Stimulated activated memory B cell treated with anti-CD40 and anti-IgM and Interleukin-4, amounts not matched to agents 10 μg/mL and 1 μg/mL and 100 μg/mL, for 72 hours (primary cell): ENCODE results near the gene CYGB.

ENCODE experiments used
- ATAC-seq: fragments of 150-1000 bp; cut with Tn5 transposase; 2 replicates; pipeline ENCODE4 v1.10.0; 2021
- H3K27ac Mint-ChIP-seq: one replicate; pipeline ENCODE4 v1.8.0; 2022; ENCODE audit warnings: mild to moderate bottlenecking, mixed read lengths
- H3K27me3 Mint-ChIP-seq: one replicate; pipeline ENCODE4 v1.8.0; 2022; ENCODE audit warnings: mixed read lengths
- H3K36me3 Mint-ChIP-seq: one replicate; pipeline ENCODE4 v1.8.0; 2022; ENCODE audit warnings: mixed read lengths
- H3K4me1 Mint-ChIP-seq: one replicate; pipeline ENCODE4 v1.8.0; 2022; ENCODE audit warnings: mixed read lengths
- H3K4me3 Mint-ChIP-seq: one replicate; pipeline ENCODE4 v1.8.0; 2022; ENCODE audit warnings: mild to moderate bottlenecking, moderate library complexity, mixed read lengths
- H3K9me3 Mint-ChIP-seq: one replicate; pipeline ENCODE4 v1.8.0; 2022; ENCODE audit warnings: mixed read lengths

CYGB gene

GRCh38 chr17:76481071-76481655 is 56.3 kb downstream of the CYGB start:
- peaks cover 73% of the 10 kb centered on the region for H3K4me1 Mint-ChIP-seq
- no peaks in the 10 kb centered on the region for H3K27me3 Mint-ChIP-seq
- H3K4me3 Mint-ChIP-seq, result peak overlapping the region; percentile 74
- H3K27ac Mint-ChIP-seq, result peak overlapping the region; percentile 91
- H3K36me3 Mint-ChIP-seq, result peaks cover 63% of the 10 kb centered on the region
- no peaks in the 10 kb centered on the region for H3K9me3 Mint-ChIP-seq
- ATAC-seq, result peak; percentile 84

- peak; percentile 32 for ATAC-seq
- no peaks in the 10 kb centered on the region for H3K27me3 Mint-ChIP-seq
- peak overlapping the region; percentile 91 for H3K27ac Mint-ChIP-seq
- H3K4me1 Mint-ChIP-seq, result peaks cover 68% of the 10 kb centered on the region
- peak overlapping the region; percentile 74 for H3K4me3 Mint-ChIP-seq
- H3K36me3 Mint-ChIP-seq, result peaks cover 61% of the 10 kb centered on the region
- no peaks in the 10 kb centered on the region for H3K9me3 Mint-ChIP-seq
Observed at GRCh38 chr17:76480632-76481031, 56.9 kb downstream of the CYGB start.

DNA sequence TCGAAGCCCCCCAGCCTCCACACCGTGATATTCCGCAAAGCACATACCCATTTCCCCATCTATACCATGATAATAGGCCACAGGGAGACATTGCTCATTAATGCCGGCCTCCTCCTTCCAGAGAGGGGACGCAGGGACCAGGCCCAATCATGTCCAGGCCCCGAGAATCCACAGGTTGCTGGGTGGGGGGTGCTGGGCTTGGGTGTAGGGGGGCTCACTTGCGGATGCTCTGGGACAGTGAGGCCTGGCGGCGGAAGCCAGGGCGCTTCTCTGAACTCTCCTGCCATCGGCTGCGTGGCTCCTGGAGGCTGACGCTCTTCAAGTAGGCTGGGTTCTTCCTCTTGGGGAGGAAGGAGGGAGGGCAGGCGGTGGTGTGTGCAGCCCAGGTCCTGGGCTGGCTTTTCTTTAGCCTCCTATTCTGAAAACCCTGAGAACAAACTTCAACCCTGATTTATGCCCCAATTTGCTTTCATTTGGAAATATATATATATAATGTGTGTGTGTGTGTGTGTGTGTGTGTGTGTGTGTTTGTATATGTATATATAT is 57.9 kb downstream of the CYGB start:
- ATAC-seq, result no peak
- Mint-ChIP-seq H3K27ac (peak overlapping the region; percentile 91), H3K27me3 (no peaks in the 10 kb centered on the region), H3K9me3 (no peaks in the 10 kb centered on the region), H3K4me3 (peak overlapping the region; percentile 42), H3K4me1 (peaks cover 62% of the 10 kb centered on the region), H3K36me3 (peaks cover 62% of the 10 kb centered on the region)

DNA sequence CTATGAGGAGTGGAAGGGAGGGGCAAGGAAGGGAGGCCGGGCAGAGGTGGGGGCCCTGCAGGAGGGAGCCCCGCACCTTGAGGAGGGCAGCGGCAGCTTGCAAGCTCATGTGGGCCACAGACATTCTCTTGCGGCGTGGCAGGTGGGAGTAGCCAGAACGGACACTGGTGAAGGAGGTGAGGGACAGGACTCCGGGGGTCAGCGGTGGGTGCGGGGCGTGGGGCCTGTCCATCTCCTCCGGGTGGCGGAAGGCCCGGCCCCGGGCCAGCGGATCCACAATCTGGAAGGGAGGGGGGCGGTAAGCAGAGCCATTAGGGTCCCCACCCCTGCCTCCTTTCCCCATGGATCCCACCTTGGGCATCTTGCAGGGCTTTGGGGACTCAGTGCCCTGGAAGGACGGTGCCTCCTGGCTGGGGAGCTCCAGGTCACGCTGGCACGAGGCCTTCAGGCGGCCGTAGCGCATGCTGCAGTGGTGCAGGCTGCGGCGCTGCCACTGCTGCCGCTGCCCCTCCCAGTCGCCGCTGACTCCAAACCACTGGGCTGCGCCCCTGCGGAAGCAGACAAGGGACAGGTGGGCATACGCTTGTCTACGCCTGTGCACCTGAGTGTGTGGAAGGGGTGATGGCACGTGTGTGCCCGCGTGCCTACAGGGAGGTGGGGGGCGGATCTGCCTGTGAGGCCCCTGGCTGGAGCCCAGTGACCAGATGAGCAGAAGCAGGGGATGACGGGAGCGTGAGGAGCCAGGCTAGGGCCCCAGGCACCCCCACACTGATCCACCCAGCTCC is 58.6 kb downstream of the CYGB start:
- Mint-ChIP-seq H3K4me3 (no peak overlapping the region), H3K9me3 (no peaks in the 10 kb centered on the region), H3K4me1 (peaks cover 55% of the 10 kb centered on the region), H3K27ac (peak overlapping the region; percentile 91), H3K27me3 (no peaks in the 10 kb centered on the region), H3K36me3 (peaks cover 56% of the 10 kb centered on the region)
- ATAC-seq, result no peak

GRCh38 chr17:76478097-76478496 is 59.4 kb downstream of the CYGB start:
- H3K4me3 Mint-ChIP-seq, result no peak overlapping the region
- no peaks in the 10 kb centered on the region for H3K9me3 Mint-ChIP-seq
- no peaks in the 10 kb centered on the region for H3K27me3 Mint-ChIP-seq
- peak overlapping the region; percentile 91 for H3K27ac Mint-ChIP-seq
- peaks cover 57% of the 10 kb centered on the region for H3K36me3 Mint-ChIP-seq
- H3K4me1 Mint-ChIP-seq, result peaks cover 51% of the 10 kb centered on the region
- no peak for ATAC-seq

DNA sequence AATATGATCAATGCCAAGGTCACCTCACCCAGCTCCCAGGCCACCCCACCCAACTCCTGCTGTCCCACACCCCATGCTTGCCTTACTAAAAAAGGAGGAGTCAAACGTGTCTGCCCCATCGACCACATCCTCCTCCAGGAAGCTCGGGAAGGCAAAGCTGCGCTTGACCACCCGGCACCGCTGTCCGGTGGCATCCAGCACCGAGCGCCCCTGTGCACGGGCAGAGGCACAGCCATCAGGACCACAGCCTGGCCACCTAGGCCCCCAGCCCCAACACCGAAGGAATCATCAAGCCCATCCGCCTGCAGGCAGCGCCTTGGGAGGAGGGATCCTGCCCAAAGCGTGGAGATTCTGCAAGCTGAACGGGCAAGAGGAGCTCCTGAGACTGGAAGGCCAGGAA is 59.9 kb downstream of the CYGB start:
- H3K9me3 Mint-ChIP-seq, result no peaks in the 10 kb centered on the region
- H3K27me3 Mint-ChIP-seq, result no peaks in the 10 kb centered on the region
- H3K27ac Mint-ChIP-seq, result peak overlapping the region; percentile 91
- no peak overlapping the region for H3K4me3 Mint-ChIP-seq
- H3K36me3 Mint-ChIP-seq, result peaks cover 62% of the 10 kb centered on the region
- H3K4me1 Mint-ChIP-seq, result peaks cover 51% of the 10 kb centered on the region
- no peak for ATAC-seq
